Measurements from ENCODE around the gene CDK12. TPM values are rescaled to one million over a fixed set of nuclear protein-coding genes. Genes with fewer than 3 reads are reported as not detected.
"Not testable (repeated sequence)": the region's sequence is repeated elsewhere in the genome, so short reads cannot be mapped to it uniquely, and the experiment has no call there.

Gene CDK12
- total RNA-seq, 2 experiments from 2014 or later: 77.5 TPM

DNA sequence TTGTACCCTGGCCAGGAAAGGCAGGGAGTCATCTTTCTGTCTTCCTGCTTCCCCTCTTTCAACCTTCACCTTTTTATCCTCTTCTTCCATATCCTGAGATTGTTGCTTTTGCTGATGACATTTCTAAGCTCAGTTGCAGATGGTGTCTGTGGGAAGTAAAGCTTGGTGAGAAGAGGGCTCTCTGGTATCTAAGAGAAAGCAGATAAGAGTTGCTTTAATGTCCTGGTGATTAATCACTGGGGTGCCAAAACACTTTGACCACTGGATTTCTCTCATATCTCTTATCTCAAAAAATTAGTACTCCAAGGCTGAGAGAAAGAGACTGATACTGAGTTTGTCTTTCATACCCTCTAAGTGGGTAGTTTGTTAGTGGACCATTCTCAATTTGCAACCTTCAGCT lies 75.2 kb downstream of the CDK12 start:
- POLR2A ChIA-PET: interaction anchor here (0.6 kb wide), 1 partner anchor 132 kb away, joined by 5 read pairs; no protein-coding TSS in a partner anchor
- ATAC-seq: no peak
- H3K4me1 Mint-ChIP-seq (ENCODE audit: low read depth): peaks cover 22% of the 10 kb centered on the region

DNA sequence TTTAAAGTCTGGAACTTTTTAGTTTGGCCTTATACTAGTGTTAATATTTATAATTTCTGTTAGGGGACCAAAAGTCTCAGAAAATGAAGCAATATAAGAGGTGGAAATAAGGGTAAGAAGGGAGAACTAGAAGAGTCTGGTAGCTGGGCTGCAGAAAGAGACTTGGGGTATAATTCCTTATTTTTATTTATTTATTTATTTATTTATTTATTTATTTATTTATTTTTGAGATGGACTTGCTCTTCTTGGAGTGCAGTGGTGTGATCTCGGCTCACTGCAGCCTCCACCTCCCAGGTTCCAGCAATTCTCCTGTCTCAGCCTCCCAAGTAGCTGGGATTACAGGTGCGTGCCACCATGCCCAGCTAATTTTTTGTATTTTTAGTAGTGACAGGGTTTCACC lies 76.1 kb downstream of the CDK12 start:
- H3K9me3 Mint-ChIP-seq (ENCODE audit: insufficient read depth); H3K27me3 Mint-ChIP-seq (ENCODE audit: low read depth); ATAC-seq; DNase-seq; H3K27ac Mint-ChIP-seq; POLR2A ChIA-PET; H3K4me3 Mint-ChIP-seq: not testable (repeated sequence)
- Mint-ChIP-seq H3K4me1 (ENCODE audit: low read depth) (peaks cover 22% of the 10 kb centered on the region), H3K36me3 (ENCODE audit: low read depth) (peaks cover 12% of the 10 kb centered on the region)
- CTCF ChIA-PET: interaction anchor here (1.0 to 6.0 kb wide), 3 partner anchors 11 to 373 kb away, joined by 3 to 45 read pairs (median 14); no protein-coding TSS in a partner anchor

More for the DNA sequence above, 75.2 kb downstream of the CDK12 start:
- Mint-ChIP-seq H3K9me3 (ENCODE audit: insufficient read depth) (no peaks in the 10 kb centered on the region), H3K36me3 (ENCODE audit: low read depth) (peaks cover 17% of the 10 kb centered on the region), H3K4me3 (no peak overlapping the region), H3K27me3 (ENCODE audit: low read depth) (no peaks in the 10 kb centered on the region), H3K27ac (no peak overlapping the region)
- CTCF ChIA-PET: interaction anchor here (0.8 to 6.0 kb wide), 5 partner anchors 12 to 372 kb away, joined by 3 to 45 read pairs (median 3); no protein-coding TSS in a partner anchor
- DNase-seq: no peak

DNA sequence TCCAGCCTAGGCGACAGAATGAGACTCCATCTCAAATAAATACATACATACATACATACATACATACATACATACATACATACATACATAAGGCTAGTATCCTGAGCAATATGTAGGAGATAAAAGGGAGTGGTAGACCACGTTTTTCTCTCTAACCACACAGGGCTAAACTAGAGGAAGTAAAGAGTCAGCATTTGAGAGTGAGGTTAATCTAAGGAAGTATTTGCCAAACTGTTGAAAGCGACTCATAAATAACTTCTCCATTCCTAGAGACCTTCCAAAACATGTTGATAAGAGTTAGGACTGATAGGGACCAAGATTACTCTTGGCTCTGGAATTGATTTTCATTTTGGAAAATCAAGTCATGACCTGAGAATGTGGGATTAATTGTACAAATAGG lies 77.6 kb downstream of the CDK12 start:
- H3K4me1 Mint-ChIP-seq (ENCODE audit: low read depth): peaks cover 22% of the 10 kb centered on the region
- peak; percentile 88 for ATAC-seq
- H3K27ac Mint-ChIP-seq: peak overlapping the region; percentile 58
- no peaks in the 10 kb centered on the region for H3K9me3 Mint-ChIP-seq (ENCODE audit: insufficient read depth)
- POLR2A ChIA-PET: no interaction called here
- peaks cover 6% of the 10 kb centered on the region for H3K36me3 Mint-ChIP-seq (ENCODE audit: low read depth)
- DNase-seq: peak; percentile 32
- H3K4me3 Mint-ChIP-seq: no peak overlapping the region
- no peaks in the 10 kb centered on the region for H3K27me3 Mint-ChIP-seq (ENCODE audit: low read depth)
- CTCF ChIA-PET: interaction anchor here (1.5 to 6.0 kb wide), 2 partner anchors 9 to 85 kb away, joined by 3 to 45 read pairs; no protein-coding TSS in a partner anchor

DNA sequence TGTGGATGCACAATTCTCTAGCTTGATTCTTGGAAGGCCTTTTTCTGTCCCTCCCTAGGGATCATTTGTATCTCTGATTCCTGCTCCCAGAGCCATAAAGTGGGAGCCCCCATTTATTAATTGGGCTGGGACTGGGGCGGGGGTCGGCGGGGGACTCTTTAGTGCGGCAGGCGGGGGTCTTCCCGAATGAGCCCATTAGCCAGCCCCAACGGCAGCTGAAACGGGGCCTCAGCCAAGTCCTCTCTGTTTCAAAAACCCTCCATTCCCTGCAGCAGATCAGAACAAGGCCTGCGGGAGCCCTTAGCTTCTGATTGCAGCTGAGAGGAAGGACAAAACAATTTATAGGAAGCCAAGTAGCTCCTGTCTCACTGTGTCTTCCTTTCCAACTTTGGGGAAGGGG lies 79.3 kb downstream of the CDK12 start:
- Mint-ChIP-seq H3K36me3 (ENCODE audit: low read depth) (peaks cover 8% of the 10 kb centered on the region), H3K27ac (no peak overlapping the region), H3K9me3 (ENCODE audit: insufficient read depth) (no peaks in the 10 kb centered on the region), H3K4me3 (no peak overlapping the region), H3K27me3 (ENCODE audit: low read depth) (no peaks in the 10 kb centered on the region), H3K4me1 (ENCODE audit: low read depth) (peaks cover 22% of the 10 kb centered on the region)
- DNase-seq (no peak), ATAC-seq (no peak)
- ChIA-PET CTCF (no interaction called here), POLR2A (interaction anchor here (0.6 kb wide), 1 partner anchor 216 kb away, joined by 3 read pairs; no protein-coding TSS in a partner anchor)

DNA sequence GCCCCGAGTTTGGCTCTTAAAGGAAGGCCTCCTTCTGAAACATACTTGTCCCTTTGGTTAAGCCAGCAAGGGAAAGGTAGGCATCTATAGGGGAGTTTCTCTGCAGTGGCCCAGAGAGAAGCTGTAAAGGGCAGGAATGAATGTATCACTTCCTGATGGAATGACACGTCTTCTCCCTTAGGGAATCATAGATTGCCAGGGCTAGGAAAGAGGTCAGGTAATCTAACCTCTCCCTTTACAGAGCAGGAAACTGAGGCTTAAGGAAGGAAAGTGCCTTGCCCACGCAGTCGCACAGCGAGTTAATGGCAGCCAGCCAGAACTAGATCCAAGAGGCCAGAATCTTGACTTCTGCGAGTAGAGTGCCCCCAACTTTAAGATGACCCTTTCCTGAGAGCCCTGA lies 80.4 kb downstream of the CDK12 start:
- POLR2A ChIA-PET: no interaction called here
- Mint-ChIP-seq H3K4me3 (no peak overlapping the region), H3K36me3 (ENCODE audit: low read depth) (peaks cover 11% of the 10 kb centered on the region), H3K27ac (no peak overlapping the region), H3K4me1 (ENCODE audit: low read depth) (peaks cover 22% of the 10 kb centered on the region), H3K27me3 (ENCODE audit: low read depth) (no peaks in the 10 kb centered on the region), H3K9me3 (ENCODE audit: insufficient read depth) (no peaks in the 10 kb centered on the region)
- CTCF ChIA-PET: no interaction called here
- no peak for ATAC-seq
- DNase-seq: no peak

DNA sequence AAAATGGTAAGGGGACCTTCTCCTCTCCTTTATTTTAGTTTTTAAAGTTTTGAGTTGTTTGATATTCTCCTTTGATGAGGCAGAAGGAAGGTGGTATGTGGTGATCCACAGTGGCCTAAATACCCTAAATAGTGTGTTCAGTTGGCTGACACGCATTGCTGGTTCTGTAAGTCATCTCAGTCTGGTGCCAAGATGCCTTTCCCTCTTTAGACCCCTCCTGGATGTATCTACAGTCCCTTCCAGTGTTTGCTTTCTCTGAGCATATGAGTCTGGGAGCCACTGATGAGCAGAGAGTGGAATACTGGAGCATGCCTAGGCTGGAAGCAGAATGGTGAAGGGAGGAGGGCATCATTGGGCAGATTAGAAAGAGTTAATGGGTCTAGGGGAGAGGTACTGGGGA lies 81.9 kb downstream of the CDK12 start:
- Mint-ChIP-seq H3K9me3 (ENCODE audit: insufficient read depth) (no peaks in the 10 kb centered on the region), H3K27me3 (ENCODE audit: low read depth) (no peaks in the 10 kb centered on the region), H3K27ac (no peak overlapping the region), H3K4me1 (ENCODE audit: low read depth) (peaks cover 19% of the 10 kb centered on the region), H3K4me3 (no peak overlapping the region), H3K36me3 (ENCODE audit: low read depth) (peaks cover 19% of the 10 kb centered on the region)
- ChIA-PET POLR2A (no interaction called here), CTCF (interaction anchor here (1.0 kb wide), 1 partner anchor 78 kb away, joined by 3 read pairs; no protein-coding TSS in a partner anchor)
- DNase-seq (no peak), ATAC-seq (no peak)

DNA sequence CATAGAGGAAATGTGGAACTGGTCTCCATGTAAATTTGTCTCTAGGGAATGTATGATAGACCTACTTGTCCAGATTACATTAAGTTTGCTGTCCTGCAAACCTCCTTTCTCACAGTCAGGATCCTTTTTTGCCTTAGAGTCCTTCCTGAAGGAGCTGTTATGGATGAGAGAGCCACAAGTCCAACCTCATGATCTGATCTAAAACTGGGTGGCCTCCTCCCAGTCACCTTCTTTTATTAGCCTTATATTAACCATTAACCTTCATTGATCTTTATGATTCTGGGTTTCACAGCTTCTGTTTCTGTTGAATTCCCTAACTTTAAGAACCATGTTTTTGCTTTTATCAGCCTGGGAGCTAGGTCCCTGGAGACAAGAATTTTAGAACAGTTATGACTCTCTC lies 82.4 kb downstream of the CDK12 start:
- ChIA-PET CTCF (interaction anchor here (1.0 kb wide), 1 partner anchor 78 kb away, joined by 3 read pairs; no protein-coding TSS in a partner anchor), POLR2A (no interaction called here)
- H3K4me1 Mint-ChIP-seq (ENCODE audit: low read depth): peaks cover 14% of the 10 kb centered on the region
- no peaks in the 10 kb centered on the region for H3K9me3 Mint-ChIP-seq (ENCODE audit: insufficient read depth)
- no peaks in the 10 kb centered on the region for H3K27me3 Mint-ChIP-seq (ENCODE audit: low read depth)
- ATAC-seq: no peak
- H3K4me3 Mint-ChIP-seq: no peak overlapping the region
- H3K36me3 Mint-ChIP-seq (ENCODE audit: low read depth): peaks cover 18% of the 10 kb centered on the region
- DNase-seq: no peak
- no peak overlapping the region for H3K27ac Mint-ChIP-seq

DNA sequence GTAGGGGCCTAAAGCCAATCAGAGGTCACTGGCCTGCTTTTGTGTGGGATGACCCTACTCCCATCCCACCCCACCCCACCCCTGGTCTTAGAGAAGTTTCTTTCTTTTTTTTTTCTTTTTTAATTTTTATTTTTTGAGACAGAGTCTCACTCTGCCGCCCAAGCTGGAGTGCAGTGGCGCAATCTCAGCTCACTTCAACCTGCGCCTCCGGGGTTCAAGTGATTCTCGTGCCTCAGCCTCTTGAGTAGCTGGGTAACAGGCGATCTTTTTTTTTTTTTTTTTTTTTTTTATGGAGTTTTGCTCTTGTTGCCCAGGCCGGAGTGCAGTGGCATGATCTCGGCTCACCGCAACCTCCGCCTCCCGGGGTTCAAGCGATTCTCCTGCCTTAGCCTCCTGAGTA lies 83.1 kb downstream of the CDK12 start:
- H3K4me1 Mint-ChIP-seq (ENCODE audit: low read depth); ATAC-seq; H3K9me3 Mint-ChIP-seq (ENCODE audit: insufficient read depth); DNase-seq; H3K27ac Mint-ChIP-seq; H3K27me3 Mint-ChIP-seq (ENCODE audit: low read depth); H3K4me3 Mint-ChIP-seq; POLR2A ChIA-PET: not testable (repeated sequence)
- H3K36me3 Mint-ChIP-seq (ENCODE audit: low read depth): peaks cover 19% of the 10 kb centered on the region
- CTCF ChIA-PET: interaction anchor here (1.0 to 1.3 kb wide), 4 partner anchors 17 to 79 kb away, joined by 3 to 7 read pairs (median 4); no protein-coding TSS in a partner anchor

DNA sequence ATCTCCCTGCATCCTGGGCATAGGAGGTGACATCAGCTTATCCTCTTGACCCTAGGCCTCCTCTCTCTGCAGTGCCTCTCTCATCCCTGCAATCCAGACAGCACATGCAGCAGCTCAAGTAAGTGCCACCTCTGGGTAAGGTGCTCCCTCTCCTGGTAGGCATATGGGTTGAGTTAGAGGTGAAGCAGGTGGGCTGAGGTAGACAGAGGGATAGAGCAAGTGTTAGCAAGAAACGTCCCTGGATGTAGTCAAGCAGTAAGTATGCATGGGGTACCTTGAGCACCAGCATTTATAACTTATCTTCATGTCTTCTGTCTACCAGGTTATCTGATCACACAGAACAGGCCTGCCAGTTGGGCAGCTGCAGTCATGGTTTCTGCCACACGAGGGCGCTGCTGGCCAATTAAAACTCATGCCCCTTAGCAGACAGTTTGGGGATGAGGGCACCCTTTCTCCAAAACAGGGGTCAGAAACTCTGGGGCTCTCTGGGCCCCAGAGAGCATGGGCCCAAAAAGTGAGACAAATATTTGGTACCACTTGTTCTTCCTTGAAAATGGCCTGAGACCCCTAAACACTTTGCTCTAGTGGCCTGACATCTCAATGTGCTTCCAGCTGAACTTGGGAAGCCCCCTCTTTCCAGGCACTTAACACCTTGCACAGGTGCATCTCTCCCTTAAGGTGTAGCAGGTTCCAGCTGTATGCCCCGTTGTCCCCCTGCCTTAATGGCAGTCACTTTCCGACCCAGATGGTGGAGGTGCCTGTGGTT lies 86.6 kb downstream of the CDK12 start:
- CTCF ChIA-PET: interaction anchor here (0.6 to 8.9 kb wide), 29 partner anchors 11 to 694 kb away, joined by 3 to 105 read pairs (median 4); partner anchors contain the start of genes PNMT and PPP1R1B
- POLR2A ChIA-PET: no interaction called here
- peak; percentile 86 for ATAC-seq
- Mint-ChIP-seq H3K36me3 (ENCODE audit: low read depth) (peaks cover 35% of the 10 kb centered on the region), H3K9me3 (ENCODE audit: insufficient read depth) (no peaks in the 10 kb centered on the region), H3K27me3 (ENCODE audit: low read depth) (no peaks in the 10 kb centered on the region), H3K4me3 (no peak overlapping the region), H3K27ac (no peak overlapping the region), H3K4me1 (ENCODE audit: low read depth) (no peaks in the 10 kb centered on the region)
- peak; percentile 80 for DNase-seq

DNA sequence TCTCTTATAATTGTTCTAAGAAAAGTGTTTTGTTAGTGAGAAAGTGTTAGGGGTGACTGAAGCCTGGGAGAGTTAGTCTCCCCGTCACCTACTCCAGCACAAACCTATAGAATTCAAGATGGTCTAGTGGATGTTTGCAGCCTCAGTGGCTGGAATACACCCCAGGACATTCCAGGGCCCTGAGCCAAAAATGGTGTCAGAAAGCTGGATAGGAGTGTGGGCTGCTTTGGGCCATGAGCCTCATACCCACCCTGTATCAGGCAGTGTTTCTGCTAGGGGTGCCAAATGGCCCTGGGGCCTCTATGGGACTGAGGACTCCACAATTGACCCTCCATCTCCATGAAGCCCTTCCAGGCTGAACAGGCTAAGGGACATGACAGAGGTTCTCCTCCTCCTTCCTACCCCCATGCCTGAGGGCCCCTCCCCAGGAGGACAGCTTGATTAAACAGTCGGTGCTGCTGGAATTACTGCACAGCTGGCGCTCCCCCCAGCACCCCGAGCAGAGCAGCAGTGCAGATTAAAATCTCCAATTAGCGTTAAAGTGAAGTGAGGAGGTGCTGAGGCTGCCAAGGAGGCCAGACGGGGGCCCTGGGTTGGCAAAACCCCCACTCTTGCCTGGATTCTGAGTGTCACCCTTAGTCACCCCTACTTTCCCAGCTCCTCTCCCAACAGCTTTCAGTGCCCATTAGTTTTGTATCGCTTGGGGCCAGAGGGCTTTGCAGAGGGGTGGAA lies 87.4 kb downstream of the CDK12 start:
- ChIA-PET POLR2A (interaction anchor here (0.6 kb wide), 1 partner anchor 439 kb away, joined by 4 read pairs; no protein-coding TSS in a partner anchor), CTCF (interaction anchor here (0.6 to 8.9 kb wide), 17 partner anchors 12 to 342 kb away, joined by 3 to 105 read pairs (median 4); partner anchors contain the start of genes PNMT and PPP1R1B)
- ATAC-seq (no peak), DNase-seq (no peak)
- H3K27me3 Mint-ChIP-seq (ENCODE audit: low read depth): no peaks in the 10 kb centered on the region
- no peak overlapping the region for H3K4me3 Mint-ChIP-seq
- H3K4me1 Mint-ChIP-seq (ENCODE audit: low read depth): no peaks in the 10 kb centered on the region
- H3K9me3 Mint-ChIP-seq (ENCODE audit: insufficient read depth): no peaks in the 10 kb centered on the region
- H3K36me3 Mint-ChIP-seq (ENCODE audit: low read depth): peaks cover 37% of the 10 kb centered on the region
- no peak overlapping the region for H3K27ac Mint-ChIP-seq

DNA sequence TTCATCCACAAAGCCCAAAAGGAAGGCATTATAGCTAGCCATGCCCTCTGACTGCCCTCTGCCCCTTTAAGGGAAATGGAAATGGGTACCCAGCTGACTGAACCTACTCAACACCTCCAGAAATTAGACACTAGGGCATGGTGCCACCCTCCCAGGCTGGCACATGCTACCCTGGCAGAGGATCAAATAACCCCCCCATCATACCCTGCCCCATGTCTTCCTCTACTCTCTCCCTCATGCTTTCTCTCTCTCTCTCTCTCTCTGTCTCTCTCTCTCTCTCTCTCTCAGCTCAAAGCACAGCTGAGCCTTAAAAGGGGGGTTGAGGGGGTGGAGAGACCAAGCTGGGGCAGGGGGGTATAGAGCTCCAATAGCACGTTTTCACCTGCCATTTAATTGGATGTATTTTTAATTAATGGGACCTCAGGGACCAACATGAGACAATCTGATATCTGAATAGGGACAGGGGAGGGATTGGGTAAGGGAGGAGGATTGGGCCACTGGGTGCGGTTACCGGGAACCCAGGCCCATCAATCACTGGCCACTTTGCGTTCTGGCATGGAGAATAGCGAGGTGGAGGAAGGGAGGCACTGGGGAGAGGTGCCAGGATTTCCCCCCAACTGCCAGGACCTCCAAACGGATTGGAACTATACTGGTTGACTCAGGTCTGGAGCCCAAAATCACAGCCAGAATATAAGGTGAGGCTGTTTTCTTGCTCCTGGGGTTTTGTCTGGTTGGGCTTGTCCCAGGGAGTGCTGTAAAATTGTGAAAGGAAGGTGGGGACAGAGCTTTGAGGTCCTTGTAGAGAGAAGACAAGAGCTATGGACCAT lies 88.7 kb downstream of the CDK12 start:
- H3K4me1 Mint-ChIP-seq (ENCODE audit: low read depth): no peaks in the 10 kb centered on the region
- DNase-seq (no peak), ATAC-seq (no peak)
- H3K9me3 Mint-ChIP-seq (ENCODE audit: insufficient read depth): no peaks in the 10 kb centered on the region
- ChIA-PET POLR2A (no interaction called here), CTCF (interaction anchor here (0.6 to 8.9 kb wide), 5 partner anchors 13 to 118 kb away, joined by 3 to 105 read pairs (median 4); partner anchors contain the start of genes PNMT and PPP1R1B)
- no peak overlapping the region for H3K27ac Mint-ChIP-seq
- H3K36me3 Mint-ChIP-seq (ENCODE audit: low read depth): peaks cover 41% of the 10 kb centered on the region
- H3K27me3 Mint-ChIP-seq (ENCODE audit: low read depth): no peaks in the 10 kb centered on the region
- no peak overlapping the region for H3K4me3 Mint-ChIP-seq

Data from activated CD8-positive, alpha-beta T cell treated with anti-CD3 and anti-CD28 coated beads, Interleukin-2, amount 10 ng/mL, durations not matched to agents 7 days and 5 days (primary cell).